HUES48 (cell line): ENCODE measurements around the gene FCGR3B.
"Not testable (repeated sequence)": the region's sequence is repeated elsewhere in the genome, so short reads cannot be mapped to it uniquely, and the experiment has no call there.

Source experiments
- H3K27ac ChIP-seq: one replicate; pipeline ENCODE4 v1.7.0; 2013; ENCODE audit warnings: low read depth, low read length, inconsistent platforms
- H3K27me3 ChIP-seq: 2 replicates; pipeline ENCODE4 v1.6.1; 2013; ENCODE audit warnings: mild to moderate bottlenecking, low read length; ENCODE audit not compliant: control insufficient read depth, insufficient read depth
- H3K36me3 ChIP-seq: 2 replicates; pipeline ENCODE4 v1.6.1; 2013; ENCODE audit warnings: low read length; ENCODE audit not compliant: control insufficient read depth, insufficient read depth
- H3K4me1 ChIP-seq: 2 replicates; pipeline ENCODE4 v1.6.1; 2013; ENCODE audit warnings: mild to moderate bottlenecking, low read length; ENCODE audit not compliant: control insufficient read depth, insufficient read depth
- H3K4me3 ChIP-seq: 2 replicates; pipeline ENCODE4 v1.5.1; 2013; ENCODE audit warnings: mild to moderate bottlenecking, low read depth, low read length
- H3K9ac ChIP-seq: 2 replicates; pipeline ENCODE4 v1.6.1; 2013; ENCODE audit warnings: mild to moderate bottlenecking, low read depth, low read length, moderate library complexity
- H3K9me3 ChIP-seq: 2 replicates; pipeline ENCODE4 v1.6.1; 2013; ENCODE audit warnings: low read length; ENCODE audit not compliant: control insufficient read depth, insufficient read depth

The FCGR3B gene

GRCh38 chr1:161631076-161631475 lies at the start of gene FCGR3B:
TSS of gene FCGR3B (minus strand) at chr1:161631176. CDS start at chr1:161631094, 82 bp downstream.
- Histone ChIP-seq H3K9me3 (no peaks in the 10 kb centered on the region), H3K27me3 (no peaks in the 10 kb centered on the region), H3K9ac (no peak within 1 kb of the TSS), H3K27ac (no peak within 1 kb of the TSS), H3K4me1 (no peaks in the 10 kb centered on the region), H3K4me3 (no peak within 1 kb of the TSS), H3K36me3 (no peaks in the 10 kb centered on the region)

- Histone ChIP-seq H3K4me1 (no peaks in the 10 kb centered on the region), H3K27me3 (no peaks in the 10 kb centered on the region), H3K9ac (no peak overlapping the region), H3K9me3 (no peaks in the 10 kb centered on the region), H3K36me3 (no peaks in the 10 kb centered on the region), H3K4me3 (no peak overlapping the region), H3K27ac (no peak overlapping the region)
Observed at GRCh38 chr1:161678500-161678899, 47.5 kb upstream of the FCGR3B start.

GRCh38 chr1:161676958-161677689 lies 46.1 kb upstream of the FCGR3B start:
- no peaks in the 10 kb centered on the region for H3K27me3 ChIP-seq

GRCh38 chr1:161676441-161676840 lies 45.5 kb upstream of the FCGR3B start:
- Histone ChIP-seq H3K9me3 (no peaks in the 10 kb centered on the region), H3K27me3 (no peaks in the 10 kb centered on the region), H3K9ac (no peak overlapping the region), H3K4me3 (no peak overlapping the region), H3K36me3 (no peaks in the 10 kb centered on the region), H3K4me1 (0 out of 2 replicates have a peak, but pooled peaks cover 3% of the 10 kb centered on the region), H3K27ac (no peak overlapping the region)

More at GRCh38 chr1:161676958-161677689, 46.1 kb upstream of the FCGR3B start:
- H3K36me3 ChIP-seq, result no peaks in the 10 kb centered on the region
- no peaks in the 10 kb centered on the region for H3K4me1 ChIP-seq
- no peak overlapping the region for H3K4me3 ChIP-seq
- H3K9me3 ChIP-seq, result no peaks in the 10 kb centered on the region
- no peak overlapping the region for H3K27ac ChIP-seq
- H3K9ac ChIP-seq, result no peak overlapping the region

- not testable (repeated sequence) for H3K4me1 ChIP-seq
Observed at GRCh38 chr1:161674908-161675307, 43.9 kb upstream of the FCGR3B start.

GRCh38 chr1:161674447-161674846 lies 43.5 kb upstream of the FCGR3B start:
- not testable (repeated sequence) for H3K9ac ChIP-seq, H3K4me3 ChIP-seq, H3K9me3 ChIP-seq, H3K4me1 ChIP-seq, H3K36me3 ChIP-seq, H3K27ac ChIP-seq, H3K27me3 ChIP-seq

More at GRCh38 chr1:161674908-161675307, 43.9 kb upstream of the FCGR3B start:
- H3K9ac ChIP-seq, H3K4me3 ChIP-seq, H3K9me3 ChIP-seq, H3K27ac ChIP-seq, H3K36me3 ChIP-seq, H3K27me3 ChIP-seq: not testable (repeated sequence)

- H3K36me3 ChIP-seq, H3K9me3 ChIP-seq, H3K4me1 ChIP-seq, H3K27ac ChIP-seq, H3K27me3 ChIP-seq, H3K4me3 ChIP-seq, H3K9ac ChIP-seq: not testable (repeated sequence)
Observed at GRCh38 chr1:161673437-161673836, 42.5 kb upstream of the FCGR3B start.

GRCh38 chr1:161671045-161672020 lies 40.4 kb upstream of the FCGR3B start:
- H3K27ac ChIP-seq, H3K27me3 ChIP-seq, H3K9ac ChIP-seq, H3K4me1 ChIP-seq, H3K4me3 ChIP-seq, H3K36me3 ChIP-seq, H3K9me3 ChIP-seq: not testable (repeated sequence)

GRCh38 chr1:161664689-161665088 lies 33.7 kb upstream of the FCGR3B start:
- H3K27ac ChIP-seq, result not testable (repeated sequence)

GRCh38 chr1:161663569-161663968 lies 32.6 kb upstream of the FCGR3B start:
- H3K4me3 ChIP-seq, H3K9ac ChIP-seq, H3K9me3 ChIP-seq, H3K4me1 ChIP-seq, H3K27ac ChIP-seq, H3K27me3 ChIP-seq, H3K36me3 ChIP-seq: not testable (repeated sequence)

More at GRCh38 chr1:161664689-161665088, 33.7 kb upstream of the FCGR3B start:
- not testable (repeated sequence) for H3K27me3 ChIP-seq, H3K4me3 ChIP-seq, H3K36me3 ChIP-seq, H3K4me1 ChIP-seq, H3K9ac ChIP-seq, H3K9me3 ChIP-seq
